SU-DHL-6 (cell line): ENCODE data around the gene MRPS6.

Experiments
- EZH2phosphoT487 ChIP-seq: fragments of 200-600 bp; sonication (generic), shearing (Covaris generic); conservative IDR thresholded peaks from 2 replicates; pipeline ENCODE4 v1.6.1; 2018; ENCODE audit warnings: mild to moderate bottlenecking, antibody characterized with exemption, low read length, moderate library complexity, mixed read lengths
- TF ChIP-seq, protein P1 (sequence below): fragments of 200-600 bp; sonication (generic); IDR thresholded peaks from one replicate; pipeline ENCODE4 v1.5.1; 2017; ENCODE audit warnings: antibody characterized with exemption, mild to moderate bottlenecking, low read length, moderate library complexity; ENCODE audit not compliant: insufficient read depth, poor library complexity, severe bottlenecking

DNA sequence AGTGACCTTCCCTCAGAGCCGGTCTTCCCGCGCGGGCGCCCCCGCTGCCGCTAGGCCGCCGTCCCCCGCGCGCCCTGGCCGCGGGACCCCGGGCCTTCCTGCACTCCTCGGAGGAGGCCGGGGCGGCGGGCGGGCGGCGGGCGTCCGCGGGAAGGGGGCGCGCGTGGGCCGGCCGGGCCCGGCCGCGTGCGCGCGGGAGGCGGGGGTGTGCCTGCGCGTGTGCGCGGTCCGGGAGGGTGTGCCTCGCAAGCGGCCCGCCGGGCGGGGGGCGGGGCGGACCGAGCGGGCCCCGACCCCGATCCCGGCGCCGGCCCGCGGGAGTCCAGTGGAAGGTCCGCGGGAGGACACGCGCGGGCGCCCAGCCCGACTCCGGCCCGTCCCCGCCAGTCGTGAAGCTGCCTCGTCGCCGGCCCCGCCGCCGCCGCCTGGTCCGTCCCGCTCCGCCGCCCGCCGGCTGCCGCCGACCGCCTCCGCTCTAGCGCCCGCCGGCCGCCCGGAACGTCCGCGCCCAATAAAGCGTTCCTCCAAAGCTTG lies 438 bp downstream of the MRPS6 start:
- TF ChIP-seq, protein P1, sequence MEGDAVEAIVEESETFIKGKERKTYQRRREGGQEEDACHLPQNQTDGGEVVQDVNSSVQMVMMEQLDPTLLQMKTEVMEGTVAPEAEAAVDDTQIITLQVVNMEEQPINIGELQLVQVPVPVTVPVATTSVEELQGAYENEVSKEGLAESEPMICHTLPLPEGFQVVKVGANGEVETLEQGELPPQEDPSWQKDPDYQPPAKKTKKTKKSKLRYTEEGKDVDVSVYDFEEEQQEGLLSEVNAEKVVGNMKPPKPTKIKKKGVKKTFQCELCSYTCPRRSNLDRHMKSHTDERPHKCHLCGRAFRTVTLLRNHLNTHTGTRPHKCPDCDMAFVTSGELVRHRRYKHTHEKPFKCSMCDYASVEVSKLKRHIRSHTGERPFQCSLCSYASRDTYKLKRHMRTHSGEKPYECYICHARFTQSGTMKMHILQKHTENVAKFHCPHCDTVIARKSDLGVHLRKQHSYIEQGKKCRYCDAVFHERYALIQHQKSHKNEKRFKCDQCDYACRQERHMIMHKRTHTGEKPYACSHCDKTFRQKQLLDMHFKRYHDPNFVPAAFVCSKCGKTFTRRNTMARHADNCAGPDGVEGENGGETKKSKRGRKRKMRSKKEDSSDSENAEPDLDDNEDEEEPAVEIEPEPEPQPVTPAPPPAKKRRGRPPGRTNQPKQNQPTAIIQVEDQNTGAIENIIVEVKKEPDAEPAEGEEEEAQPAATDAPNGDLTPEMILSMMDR: no peak
- TF ChIP-seq EZH2phosphoT487: no peak
